Thoracic aorta (tissue), 2 donors: ENCODE data around the gene ZBTB7C. TPM values are rescaled to one million over a fixed set of nuclear protein-coding genes. Genes with fewer than 3 reads are reported as not detected.

Experiments
- ATAC-seq: fragments of 150-250 bp; one replicate; pipeline ENCODE4 v1.8.0; 2017; ENCODE audit warnings: low read depth; ENCODE audit not compliant: insufficient number of reproducible peaks, low FRiP score
- DNase-seq: peaks from one replicate; pipeline ENCODE4 v3.0.0-alpha.2; 2020; ENCODE audit warnings: low spot score
- H3K27ac ChIP-seq, 2 donors: fragments of 200-600 bp; sonication (generic); 1 replicate in 1 of 2; 2 replicates in 1 of 2; pipeline ENCODE4 v1.5.1; 2016; ENCODE audit warnings: mild to moderate bottlenecking in 2 of 2, moderate library complexity in 2 of 2
- H3K27me3 ChIP-seq: fragments of 200-600 bp; sonication (generic); replicated peaks from 2 replicates; pipeline ENCODE4 v1.6.0; 2016; ENCODE audit warnings: mild to moderate bottlenecking; ENCODE audit not compliant: insufficient read depth
- H3K36me3 ChIP-seq: fragments of 200-600 bp; sonication (generic); one replicate; pipeline ENCODE4 v1.5.1; 2016
- H3K4me1 ChIP-seq, 2 donors: fragments of 200-600 bp; sonication (generic); 1 replicate in 1 of 2; 2 replicates in 1 of 2; pipeline versions ENCODE4 v1.5.1 to v1.6.0; 2016; ENCODE audit warnings: low read depth in 2 of 2, mild to moderate bottlenecking in 1 of 2; ENCODE audit not compliant: control insufficient read depth in 1 of 2
- H3K4me3 ChIP-seq: fragments of 200-600 bp; sonication (generic); 2 replicates; pipeline ENCODE4 v1.5.1; 2016; ENCODE audit warnings: mild to moderate bottlenecking
- H3K9me3 ChIP-seq: fragments of 200-600 bp; sonication (generic); 2 replicates; pipeline ENCODE4 v1.5.1; 2016
- total RNA-seq, 2 donors: library from RNA; depleted of rRNA; stranded (reverse); fragments of >200 nt; gene quantifications; one replicate each; pipeline versions ENCODE4 v1.1.0 to v1.2.3, GENCODE V29; 2016
- TF ChIP-seq, protein P1 (sequence below): fragments of 200-600 bp; sonication (generic); IDR thresholded peaks from one replicate; pipeline ENCODE4 v1.5.1; 2019; ENCODE audit warnings: antibody characterized with exemption

ZBTB7C gene
- 10 to 100 TPM in 1 of 2 donors, 1 to 10 TPM in 1; 9.6 to 10.9 TPM for total RNA-seq

DNA sequence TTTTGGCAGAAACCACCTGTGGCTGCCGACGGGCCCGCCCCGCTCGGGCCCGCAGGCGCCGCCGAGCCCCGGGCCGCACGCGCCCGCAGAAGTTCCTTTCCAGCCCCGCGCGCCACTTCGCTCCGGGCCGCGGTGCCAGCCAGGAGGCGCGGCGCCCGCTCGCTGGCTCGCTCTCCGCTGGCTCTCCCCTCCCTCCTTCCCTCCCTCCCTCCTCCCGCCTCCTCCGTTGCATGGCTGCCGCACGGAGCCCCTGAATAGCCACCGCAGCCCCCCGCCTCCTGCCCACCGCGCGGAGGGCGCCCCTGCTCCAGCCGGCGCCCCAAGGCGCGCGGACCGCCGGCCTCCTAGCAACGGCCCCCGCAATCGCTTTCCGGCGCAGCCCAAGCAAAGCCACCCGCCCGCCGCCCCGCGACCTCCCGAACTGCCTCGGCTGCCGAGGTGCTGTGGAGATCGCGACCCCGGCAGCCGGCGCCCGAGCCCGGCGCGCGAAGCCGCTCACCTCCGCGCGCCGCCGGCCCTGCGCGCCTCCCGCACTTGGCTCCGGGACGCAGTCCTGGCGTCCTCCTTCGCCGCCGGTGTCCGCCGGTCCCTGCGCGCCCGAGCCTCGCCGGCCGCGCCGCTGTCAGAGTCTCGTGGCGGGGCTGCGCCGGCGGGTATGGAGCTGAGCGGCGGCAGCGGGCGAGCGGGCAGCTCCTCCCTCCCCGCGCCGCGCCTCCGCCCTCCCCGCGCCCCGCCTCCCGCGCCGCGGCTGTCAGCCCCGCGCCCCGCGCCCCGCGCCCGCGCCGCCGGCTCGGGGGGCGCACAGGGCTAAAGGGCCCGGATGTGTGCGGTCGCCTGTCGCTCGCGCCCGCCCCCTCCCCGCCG, at the start of gene ZBTB7C:
Gene ZBTB7C (minus strand): TSS at position 657 of the 864 bp plus-strand sequence.
- Histone ChIP-seq H3K9me3 (no peaks in the 10 kb centered on the region), H3K4me3 (peak within 1 kb of the TSS; percentile 97), H3K27me3 (no peaks in the 10 kb centered on the region), H3K27ac (peak within 1 kb of the TSS; percentile 86 to 92), H3K36me3 (no peaks in the 10 kb centered on the region), H3K4me1 (peaks cover 10 to 38% of the 10 kb centered on the region in 2 donors)
- DNase-seq (no peak), ATAC-seq (no peak)
- TF ChIP-seq, protein P1, sequence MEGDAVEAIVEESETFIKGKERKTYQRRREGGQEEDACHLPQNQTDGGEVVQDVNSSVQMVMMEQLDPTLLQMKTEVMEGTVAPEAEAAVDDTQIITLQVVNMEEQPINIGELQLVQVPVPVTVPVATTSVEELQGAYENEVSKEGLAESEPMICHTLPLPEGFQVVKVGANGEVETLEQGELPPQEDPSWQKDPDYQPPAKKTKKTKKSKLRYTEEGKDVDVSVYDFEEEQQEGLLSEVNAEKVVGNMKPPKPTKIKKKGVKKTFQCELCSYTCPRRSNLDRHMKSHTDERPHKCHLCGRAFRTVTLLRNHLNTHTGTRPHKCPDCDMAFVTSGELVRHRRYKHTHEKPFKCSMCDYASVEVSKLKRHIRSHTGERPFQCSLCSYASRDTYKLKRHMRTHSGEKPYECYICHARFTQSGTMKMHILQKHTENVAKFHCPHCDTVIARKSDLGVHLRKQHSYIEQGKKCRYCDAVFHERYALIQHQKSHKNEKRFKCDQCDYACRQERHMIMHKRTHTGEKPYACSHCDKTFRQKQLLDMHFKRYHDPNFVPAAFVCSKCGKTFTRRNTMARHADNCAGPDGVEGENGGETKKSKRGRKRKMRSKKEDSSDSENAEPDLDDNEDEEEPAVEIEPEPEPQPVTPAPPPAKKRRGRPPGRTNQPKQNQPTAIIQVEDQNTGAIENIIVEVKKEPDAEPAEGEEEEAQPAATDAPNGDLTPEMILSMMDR, result no peak

DNA sequence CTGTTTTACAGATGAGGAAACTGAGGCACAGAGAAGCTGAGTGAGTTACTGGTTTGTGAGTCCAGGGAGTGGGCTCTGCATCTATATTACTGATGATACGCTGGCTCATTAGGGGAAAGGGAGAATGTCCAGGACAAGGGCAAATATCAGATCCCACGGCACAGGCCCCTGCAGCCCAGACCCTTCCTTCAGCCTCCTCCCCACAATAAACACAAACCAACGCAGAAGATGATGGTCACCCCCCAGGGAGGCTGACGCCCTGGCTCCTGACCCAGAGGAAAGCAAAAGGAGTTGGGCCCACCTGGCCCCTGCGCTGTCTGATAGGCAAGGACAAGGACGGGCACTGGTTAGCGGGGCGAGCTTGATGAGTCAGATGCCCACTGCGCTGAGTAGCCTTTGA, 47.7 kb upstream of the ZBTB7C start:
- no peaks in the 10 kb centered on the region for H3K36me3 ChIP-seq
- ATAC-seq (no peak), DNase-seq (no peak)
- no peaks in the 10 kb centered on the region for H3K9me3 ChIP-seq
- no peaks in the 10 kb centered on the region for H3K27me3 ChIP-seq
- H3K4me1 ChIP-seq, result peaks cover 9 to 43% of the 10 kb centered on the region in 2 donors
- no peak overlapping the region for H3K4me3 ChIP-seq
- no peak overlapping the region for H3K27ac ChIP-seq
- TF ChIP-seq, protein P1, result no peak

DNA sequence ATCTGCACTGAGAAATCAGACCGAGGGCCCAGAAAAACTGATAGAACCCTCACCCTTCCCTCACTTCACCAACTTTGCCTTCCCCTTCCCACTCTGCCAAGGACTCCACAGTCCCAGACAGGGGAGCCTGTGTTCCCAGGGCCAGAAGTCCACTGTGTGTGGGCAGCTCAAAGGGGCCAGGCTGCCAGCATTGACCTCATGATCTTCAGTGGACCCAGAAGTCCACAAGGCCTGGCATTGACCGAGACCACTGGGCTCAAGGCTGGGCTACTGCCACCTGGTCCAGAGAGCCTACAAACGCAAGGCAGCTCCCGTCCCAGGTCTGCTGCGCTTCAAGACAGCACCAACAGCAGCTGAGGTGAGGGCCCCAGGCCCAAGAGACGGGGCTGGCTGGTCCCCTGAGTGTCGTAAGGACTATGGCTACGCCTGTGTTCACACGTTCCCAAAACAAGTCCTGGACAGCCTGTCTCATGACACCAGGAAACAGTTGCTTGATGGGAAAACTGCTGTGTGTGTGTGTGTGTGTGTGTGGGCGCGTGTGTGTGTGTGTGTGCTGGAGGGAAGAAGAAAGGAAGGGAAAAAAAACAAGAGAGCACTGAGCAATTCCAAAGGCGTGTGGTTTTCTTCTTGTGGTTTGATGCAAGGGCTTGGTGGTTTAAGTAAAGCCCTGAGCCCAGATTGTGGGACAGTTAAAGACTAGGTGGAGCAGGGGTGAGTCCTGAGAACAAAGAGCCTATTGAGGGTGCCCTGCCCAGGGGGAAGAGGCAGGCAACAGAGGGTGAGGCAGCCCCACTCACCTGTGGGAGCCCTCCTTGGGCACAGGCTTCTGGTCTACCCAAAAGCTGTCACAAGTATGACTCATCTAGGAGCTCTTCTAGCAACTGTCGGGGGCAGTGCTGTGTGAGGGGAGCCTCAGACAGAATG, 46.6 kb upstream of the ZBTB7C start:
- no peaks in the 10 kb centered on the region for H3K36me3 ChIP-seq
- peaks cover 9 to 43% of the 10 kb centered on the region in 2 donors for H3K4me1 ChIP-seq
- H3K27ac ChIP-seq, result no peak overlapping the region
- TF ChIP-seq, protein P1, result no peak
- H3K9me3 ChIP-seq, result no peaks in the 10 kb centered on the region
- no peak overlapping the region for H3K4me3 ChIP-seq
- no peaks in the 10 kb centered on the region for H3K27me3 ChIP-seq
- ATAC-seq (no peak), DNase-seq (no peak)

DNA sequence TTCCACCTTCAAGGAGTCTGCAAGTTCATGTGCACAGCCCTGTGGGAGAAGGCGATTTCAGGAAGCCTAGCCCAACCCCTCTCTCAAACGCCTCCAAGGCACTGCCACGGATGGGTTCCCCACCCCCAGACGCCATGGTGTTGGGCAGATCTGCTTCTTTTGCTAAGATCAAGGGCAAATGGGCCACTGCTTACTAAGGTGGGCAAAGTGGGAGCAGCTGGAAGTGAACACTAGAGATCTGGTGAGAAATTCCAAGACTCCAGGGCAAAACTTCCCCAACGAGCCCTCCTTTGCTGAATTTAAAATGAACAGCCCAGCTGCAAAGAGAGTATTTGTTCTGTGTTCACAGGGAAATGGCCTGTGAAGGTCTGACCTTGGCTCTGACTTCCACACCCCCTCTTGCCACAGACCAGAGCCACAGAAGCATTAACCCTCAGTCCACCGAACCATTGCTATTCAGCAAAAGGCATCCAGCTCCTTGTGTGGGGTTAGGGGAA, 45.1 kb upstream of the ZBTB7C start:
- Histone ChIP-seq H3K27me3 (no peaks in the 10 kb centered on the region), H3K4me1 (peaks cover 9 to 43% of the 10 kb centered on the region in 2 donors), H3K27ac (no peak overlapping the region), H3K4me3 (no peak overlapping the region), H3K36me3 (no peaks in the 10 kb centered on the region), H3K9me3 (no peaks in the 10 kb centered on the region)
- ATAC-seq, result no peak
- no peak for DNase-seq
- TF ChIP-seq, protein P1, result no peak
